HepG2 (cell line): ENCODE results near the gene RNF5. TPM values are rescaled to one million over a fixed set of nuclear protein-coding genes. Genes with fewer than 3 reads are reported as not detected.
A peak's percentile ranks its signal among the peaks of the same experiment; 100 is the strongest.

ENCODE experiments used
- ARNTL ChIP-seq: sonication (generic); formaldehyde crosslinking; IDR thresholded peaks from 2 replicates; pipeline ENCODE4 v1.4.0; 2020; ENCODE audit warnings: mild to moderate bottlenecking, missing genetic modification reagents
- FOXJ3 ChIP-seq: sonication (generic); formaldehyde crosslinking; IDR thresholded peaks from 2 replicates; pipeline ENCODE4 v1.4.0; 2020; ENCODE audit warnings: missing genetic modification reagents, mild to moderate bottlenecking, borderline replicate concordance
- HMG20A ChIP-seq: IDR thresholded peaks from 2 replicates; pipeline ENCODE4 v1.6.1; 2016; ENCODE audit warnings: borderline replicate concordance
- KLF9 ChIP-seq: IDR thresholded peaks from 2 replicates; pipeline ENCODE4 v1.6.1; 2016; ENCODE audit warnings: low read depth
- MYC ChIP-seq: sonication (generic); formaldehyde crosslinking; IDR thresholded peaks from 2 replicates; pipeline ENCODE4 v1.9.0; 2021; ENCODE audit warnings: missing genetic modification reagents, borderline replicate concordance
- PLRG1 ChIP-seq: fragments of 450-650 bp; conservative IDR thresholded peaks from 2 replicates; pipeline ENCODE4 v1.6.1; 2016
- TAF15 ChIP-seq: fragments of 200-400 bp; formaldehyde crosslinking; IDR thresholded peaks from one replicate; pipeline ENCODE4 v1.6.1; 2018; ENCODE audit warnings: mild to moderate bottlenecking, low read depth, low read length; ENCODE audit not compliant: poor library complexity, severe bottlenecking
- ZBTB7A ChIP-seq: sonication (generic); formaldehyde crosslinking; IDR thresholded peaks from 2 replicates; pipeline ENCODE4 v1.8.0; 2022; ENCODE audit warnings: mild to moderate bottlenecking, missing genetic modification reagents
- ZMYM3 ChIP-seq: sonication (generic); formaldehyde crosslinking; IDR thresholded peaks from 2 replicates; pipeline ENCODE4 v1.5.1; 2020; ENCODE audit warnings: mild to moderate bottlenecking, missing genetic modification reagents
- ZNF292 ChIP-seq: sonication (generic); formaldehyde crosslinking; IDR thresholded peaks from 2 replicates; pipeline ENCODE4 v1.8.1; 2022; ENCODE audit warnings: mild to moderate bottlenecking, low read depth, missing genetic modification reagents, borderline replicate concordance
- ZNF335 ChIP-seq: sonication (generic); formaldehyde crosslinking; IDR thresholded peaks from 2 replicates; pipeline ENCODE4 v1.4.0; 2020; ENCODE audit warnings: missing genetic modification reagents
- ZNF34 ChIP-seq: sonication (generic); formaldehyde crosslinking; IDR thresholded peaks from 2 replicates; pipeline ENCODE4 v1.4.0; 2020; ENCODE audit warnings: mild to moderate bottlenecking, missing genetic modification reagents, borderline replicate concordance
- ZNF513 ChIP-seq: sonication (generic); formaldehyde crosslinking; conservative IDR thresholded peaks from 2 replicates; pipeline ENCODE4 v1.5.0; 2020; ENCODE audit warnings: missing genetic modification reagents
- ZNF607 ChIP-seq: sonication (generic); formaldehyde crosslinking; IDR thresholded peaks from 2 replicates; pipeline ENCODE4 v1.5.1; 2020; ENCODE audit warnings: missing genetic modification reagents, mild to moderate bottlenecking, borderline replicate concordance
- ZNF672 ChIP-seq: sonication (generic); formaldehyde crosslinking; IDR thresholded peaks from 2 replicates; pipeline ENCODE4 v1.8.1; 2022; ENCODE audit warnings: missing genetic modification reagents
- ZNF841 ChIP-seq: sonication (generic); formaldehyde crosslinking; IDR thresholded peaks from 2 replicates; pipeline ENCODE4 v1.8.1; 2023; ENCODE audit warnings: missing genetic modification reagents, borderline replicate concordance
- polyA plus RNA-seq, 8 experiments: library from polyadenylated mRNA; depleted of rRNA in 3 of 8; stranded (reverse) in 7 of 8; unstranded in 1 of 8; fragments of >200 nt; fragmentation: Illumina TruSeq in 4 of 8; extraction: Trizol in 4 of 8; gene quantifications; 2 replicates each; pipeline versions ENCODE4 v1.2.1 to v1.2.3, GENCODE V29; 2011 to 2016; ENCODE audit warnings: low read depth in 4 of 8, missing spikeins in 1 of 8, mixed read lengths in 1 of 8; ENCODE audit not compliant: insufficient read depth in 1 of 8
- total RNA-seq, 5 experiments: library from RNA; depleted of rRNA; stranded (reverse); fragments of >200 nt; fragmentation: Illumina TruSeq; extraction: Trizol; gene quantifications; 2 replicates each; pipeline ENCODE4 v1.2.3, GENCODE V29; 2016; ENCODE audit warnings: low read depth in 1 of 5
- TF ChIP-seq, protein P1 (sequence below): sonication (generic); formaldehyde crosslinking; IDR thresholded peaks from 2 replicates; pipeline ENCODE4 v1.4.0; 2020; ENCODE audit warnings: missing genetic modification reagents
- TF ChIP-seq, protein P2 (sequence below): sonication (generic); formaldehyde crosslinking; IDR thresholded peaks from 2 replicates; pipeline ENCODE4 v1.9.0; 2021; ENCODE audit warnings: missing genetic modification reagents, borderline replicate concordance
- TF ChIP-seq, protein P3 (sequence below): sonication (generic); formaldehyde crosslinking; IDR thresholded peaks from 2 replicates; pipeline ENCODE4 v1.8.1; 2023; ENCODE audit warnings: mild to moderate bottlenecking, missing genetic modification reagents
- TF ChIP-seq, protein P4 (sequence below): IDR thresholded peaks from 2 replicates; pipeline ENCODE4 v1.6.1; 2012; ENCODE audit warnings: inconsistent platforms

The RNF5 gene
- total and polyA plus RNA-seq, 2 of the 13 experiments (the other 11 are each of a cell fraction or from before 2014, with no cell fraction given), result 98.0 to 131 TPM

DNA sequence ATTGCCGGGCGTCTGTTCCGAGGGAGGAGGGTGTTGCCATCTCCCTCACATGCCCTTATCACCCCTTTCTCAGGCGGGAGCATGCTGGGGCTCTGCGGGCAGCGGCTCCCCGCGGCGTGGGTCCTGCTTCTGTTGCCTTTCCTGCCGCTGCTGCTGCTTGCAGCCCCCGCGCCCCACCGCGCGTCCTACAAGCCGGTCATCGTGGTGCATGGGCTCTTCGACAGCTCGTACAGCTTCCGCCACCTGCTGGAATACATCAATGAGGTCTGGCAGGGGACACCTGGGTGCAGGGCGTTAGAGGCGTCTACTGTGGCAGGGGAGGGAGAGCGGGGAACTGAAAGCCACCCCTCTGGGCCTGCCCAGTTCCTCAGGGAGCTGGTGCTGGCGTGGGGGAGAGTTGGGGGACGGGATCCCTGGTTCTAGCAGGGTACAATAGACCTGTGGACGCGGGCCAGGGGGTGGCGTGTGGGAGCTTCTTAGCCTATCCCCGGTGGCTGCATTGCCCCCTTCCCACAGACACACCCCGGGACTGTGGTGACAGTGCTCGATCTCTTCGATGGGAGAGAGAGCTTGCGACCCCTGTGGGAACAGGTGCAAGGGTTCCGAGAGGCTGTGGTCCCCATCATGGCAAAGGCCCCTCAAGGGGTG is 23.6 kb upstream of the RNF5 start (continued):
- TF ChIP-seq ZNF607 (CRISPR knock-in tag) (no peak), KLF9 (CRISPR knock-in tag) (no peak), ZMYM3 (CRISPR knock-in tag) (peak; percentile 79), ZBTB7A (CRISPR knock-in tag) (no peak; the same call in 1 of the 2 replicates), TAF15 (no peak), ZNF841 (CRISPR knock-in tag) (no peak), PLRG1 (no peak), ZNF672 (CRISPR knock-in tag) (no peak), HMG20A (CRISPR knock-in tag) (no peak), ZNF335 (CRISPR knock-in tag) (no peak; the same call in 1 of the 2 replicates), MYC (CRISPR knock-in tag) (peak; percentile 68; the same call in 1 of the 2 replicates), ARNTL (CRISPR knock-in tag) (no peak), ZNF292 (CRISPR knock-in tag) (peak; percentile 83; the same call in 1 of the 2 replicates), ZNF34 (CRISPR knock-in tag) (no peak), ZNF513 (CRISPR knock-in tag) (no peak), FOXJ3 (CRISPR knock-in tag) (no peak)
- TF ChIP-seq, protein P1, sequence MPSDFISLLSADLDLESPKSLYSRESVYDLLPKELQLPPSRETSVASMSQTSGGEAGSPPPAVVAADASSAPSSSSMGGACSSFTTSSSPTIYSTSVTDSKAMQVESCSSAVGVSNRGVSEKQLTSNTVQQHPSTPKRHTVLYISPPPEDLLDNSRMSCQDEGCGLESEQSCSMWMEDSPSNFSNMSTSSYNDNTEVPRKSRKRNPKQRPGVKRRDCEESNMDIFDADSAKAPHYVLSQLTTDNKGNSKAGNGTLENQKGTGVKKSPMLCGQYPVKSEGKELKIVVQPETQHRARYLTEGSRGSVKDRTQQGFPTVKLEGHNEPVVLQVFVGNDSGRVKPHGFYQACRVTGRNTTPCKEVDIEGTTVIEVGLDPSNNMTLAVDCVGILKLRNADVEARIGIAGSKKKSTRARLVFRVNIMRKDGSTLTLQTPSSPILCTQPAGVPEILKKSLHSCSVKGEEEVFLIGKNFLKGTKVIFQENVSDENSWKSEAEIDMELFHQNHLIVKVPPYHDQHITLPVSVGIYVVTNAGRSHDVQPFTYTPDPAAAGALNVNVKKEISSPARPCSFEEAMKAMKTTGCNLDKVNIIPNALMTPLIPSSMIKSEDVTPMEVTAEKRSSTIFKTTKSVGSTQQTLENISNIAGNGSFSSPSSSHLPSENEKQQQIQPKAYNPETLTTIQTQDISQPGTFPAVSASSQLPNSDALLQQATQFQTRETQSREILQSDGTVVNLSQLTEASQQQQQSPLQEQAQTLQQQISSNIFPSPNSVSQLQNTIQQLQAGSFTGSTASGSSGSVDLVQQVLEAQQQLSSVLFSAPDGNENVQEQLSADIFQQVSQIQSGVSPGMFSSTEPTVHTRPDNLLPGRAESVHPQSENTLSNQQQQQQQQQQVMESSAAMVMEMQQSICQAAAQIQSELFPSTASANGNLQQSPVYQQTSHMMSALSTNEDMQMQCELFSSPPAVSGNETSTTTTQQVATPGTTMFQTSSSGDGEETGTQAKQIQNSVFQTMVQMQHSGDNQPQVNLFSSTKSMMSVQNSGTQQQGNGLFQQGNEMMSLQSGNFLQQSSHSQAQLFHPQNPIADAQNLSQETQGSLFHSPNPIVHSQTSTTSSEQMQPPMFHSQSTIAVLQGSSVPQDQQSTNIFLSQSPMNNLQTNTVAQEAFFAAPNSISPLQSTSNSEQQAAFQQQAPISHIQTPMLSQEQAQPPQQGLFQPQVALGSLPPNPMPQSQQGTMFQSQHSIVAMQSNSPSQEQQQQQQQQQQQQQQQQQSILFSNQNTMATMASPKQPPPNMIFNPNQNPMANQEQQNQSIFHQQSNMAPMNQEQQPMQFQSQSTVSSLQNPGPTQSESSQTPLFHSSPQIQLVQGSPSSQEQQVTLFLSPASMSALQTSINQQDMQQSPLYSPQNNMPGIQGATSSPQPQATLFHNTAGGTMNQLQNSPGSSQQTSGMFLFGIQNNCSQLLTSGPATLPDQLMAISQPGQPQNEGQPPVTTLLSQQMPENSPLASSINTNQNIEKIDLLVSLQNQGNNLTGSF (CRISPR knock-in tag), result 0 out of 2 replicates have a peak, but pooled peaks have one; percentile 48
- TF ChIP-seq, protein P2, sequence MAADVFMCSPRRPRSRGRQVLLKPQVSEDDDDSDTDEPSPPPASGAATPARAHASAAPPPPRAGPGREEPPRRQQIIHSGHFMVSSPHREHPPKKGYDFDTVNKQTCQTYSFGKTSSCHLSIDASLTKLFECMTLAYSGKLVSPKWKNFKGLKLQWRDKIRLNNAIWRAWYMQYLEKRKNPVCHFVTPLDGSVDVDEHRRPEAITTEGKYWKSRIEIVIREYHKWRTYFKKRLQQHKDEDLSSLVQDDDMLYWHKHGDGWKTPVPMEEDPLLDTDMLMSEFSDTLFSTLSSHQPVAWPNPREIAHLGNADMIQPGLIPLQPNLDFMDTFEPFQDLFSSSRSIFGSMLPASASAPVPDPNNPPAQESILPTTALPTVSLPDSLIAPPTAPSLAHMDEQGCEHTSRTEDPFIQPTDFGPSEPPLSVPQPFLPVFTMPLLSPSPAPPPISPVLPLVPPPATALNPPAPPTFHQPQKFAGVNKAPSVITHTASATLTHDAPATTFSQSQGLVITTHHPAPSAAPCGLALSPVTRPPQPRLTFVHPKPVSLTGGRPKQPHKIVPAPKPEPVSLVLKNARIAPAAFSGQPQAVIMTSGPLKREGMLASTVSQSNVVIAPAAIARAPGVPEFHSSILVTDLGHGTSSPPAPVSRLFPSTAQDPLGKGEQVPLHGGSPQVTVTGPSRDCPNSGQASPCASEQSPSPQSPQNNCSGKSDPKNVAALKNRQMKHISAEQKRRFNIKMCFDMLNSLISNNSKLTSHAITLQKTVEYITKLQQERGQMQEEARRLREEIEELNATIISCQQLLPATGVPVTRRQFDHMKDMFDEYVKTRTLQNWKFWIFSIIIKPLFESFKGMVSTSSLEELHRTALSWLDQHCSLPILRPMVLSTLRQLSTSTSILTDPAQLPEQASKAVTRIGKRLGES (CRISPR knock-in tag), result no peak
- TF ChIP-seq, protein P3, sequence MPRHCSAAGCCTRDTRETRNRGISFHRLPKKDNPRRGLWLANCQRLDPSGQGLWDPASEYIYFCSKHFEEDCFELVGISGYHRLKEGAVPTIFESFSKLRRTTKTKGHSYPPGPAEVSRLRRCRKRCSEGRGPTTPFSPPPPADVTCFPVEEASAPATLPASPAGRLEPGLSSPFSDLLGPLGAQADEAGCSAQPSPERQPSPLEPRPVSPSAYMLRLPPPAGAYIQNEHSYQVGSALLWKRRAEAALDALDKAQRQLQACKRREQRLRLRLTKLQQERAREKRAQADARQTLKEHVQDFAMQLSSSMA (CRISPR knock-in tag), result peak; percentile 89
- TF ChIP-seq, protein P4, sequence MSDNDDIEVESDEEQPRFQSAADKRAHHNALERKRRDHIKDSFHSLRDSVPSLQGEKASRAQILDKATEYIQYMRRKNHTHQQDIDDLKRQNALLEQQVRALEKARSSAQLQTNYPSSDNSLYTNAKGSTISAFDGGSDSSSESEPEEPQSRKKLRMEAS, result peak; percentile 82
